HL-60 (cell line): ENCODE data around the gene ZFYVE27.

Experiments
- GABPA ChIP-seq: IDR thresholded peaks from 2 replicates; pipeline ENCODE4 v1.6.1; 2012; ENCODE audit warnings: low read depth
- POLR2AphosphoS5 ChIP-seq: IDR thresholded peaks from 2 replicates; pipeline ENCODE4 v1.6.1; 2012; ENCODE audit warnings: low read depth
- REST ChIP-seq: IDR thresholded peaks from 2 replicates; pipeline ENCODE4 v1.6.1; 2012; ENCODE audit warnings: low read depth; ENCODE audit not compliant: insufficient replicate concordance
- SPI1 ChIP-seq: IDR thresholded peaks from 2 replicates; pipeline ENCODE4 v1.6.1; 2012; ENCODE audit warnings: low read depth, mild to moderate bottlenecking, borderline replicate concordance
- TF ChIP-seq, protein P1 (sequence below): IDR thresholded peaks from one replicate; pipeline ENCODE4 v1.5.1; 2011; ENCODE audit warnings: low read length, control low read depth, inconsistent platforms; ENCODE audit not compliant: insufficient read depth

GRCh38 chr10:97731346-97732051 lies 5.4 kb upstream of the ZFYVE27 start:
- TF ChIP-seq POLR2AphosphoS5, result no peak
- TF ChIP-seq, protein P1, sequence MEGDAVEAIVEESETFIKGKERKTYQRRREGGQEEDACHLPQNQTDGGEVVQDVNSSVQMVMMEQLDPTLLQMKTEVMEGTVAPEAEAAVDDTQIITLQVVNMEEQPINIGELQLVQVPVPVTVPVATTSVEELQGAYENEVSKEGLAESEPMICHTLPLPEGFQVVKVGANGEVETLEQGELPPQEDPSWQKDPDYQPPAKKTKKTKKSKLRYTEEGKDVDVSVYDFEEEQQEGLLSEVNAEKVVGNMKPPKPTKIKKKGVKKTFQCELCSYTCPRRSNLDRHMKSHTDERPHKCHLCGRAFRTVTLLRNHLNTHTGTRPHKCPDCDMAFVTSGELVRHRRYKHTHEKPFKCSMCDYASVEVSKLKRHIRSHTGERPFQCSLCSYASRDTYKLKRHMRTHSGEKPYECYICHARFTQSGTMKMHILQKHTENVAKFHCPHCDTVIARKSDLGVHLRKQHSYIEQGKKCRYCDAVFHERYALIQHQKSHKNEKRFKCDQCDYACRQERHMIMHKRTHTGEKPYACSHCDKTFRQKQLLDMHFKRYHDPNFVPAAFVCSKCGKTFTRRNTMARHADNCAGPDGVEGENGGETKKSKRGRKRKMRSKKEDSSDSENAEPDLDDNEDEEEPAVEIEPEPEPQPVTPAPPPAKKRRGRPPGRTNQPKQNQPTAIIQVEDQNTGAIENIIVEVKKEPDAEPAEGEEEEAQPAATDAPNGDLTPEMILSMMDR, result peak; percentile 67
- no peak for TF ChIP-seq GABPA
- TF ChIP-seq REST, result no peak
- TF ChIP-seq SPI1, result no peak
